NCI-H1694 (cell line): ENCODE measurements around the gene MAN1A2.

Experiments used
- DNase-seq: peaks from one replicate; lab custom pipeline; 2025; lab: John Stamatoyannopoulos, UW

The MAN1A2 gene

GRCh38 chr1:117576236-117576635 lies 209.0 kb downstream of the MAN1A2 start:
- DNase-seq: no peak

GRCh38 chr1:117577191-117577885 lies 210.1 kb downstream of the MAN1A2 start:
- no peak for DNase-seq

- DNase-seq: no peak
Observed at GRCh38 chr1:117578466-117578865, 211.2 kb downstream of the MAN1A2 start.
